Colonic mucosa (tissue), 4 donors: Measurements from ENCODE around the gene IRF1. TPM values are rescaled to one million over a fixed set of nuclear protein-coding genes. Genes with fewer than 3 reads are reported as not detected.

Source experiments
- DNase-seq: peaks from one replicate; pipeline ENCODE4 v3.0.0-alpha.2; 2020
- H3K27ac ChIP-seq: fragments of 200-600 bp; one replicate; pipeline ENCODE4 v1.8.0; 2021
- H3K27me3 ChIP-seq: fragments of 200-600 bp; one replicate; pipeline ENCODE4 v1.8.0; 2021
- H3K36me3 ChIP-seq: fragments of 200-600 bp; one replicate; pipeline ENCODE4 v1.8.0; 2021
- H3K4me1 ChIP-seq: fragments of 200-600 bp; one replicate; pipeline ENCODE4 v1.8.0; 2021; ENCODE audit warnings: mild to moderate bottlenecking
- H3K4me3 ChIP-seq: fragments of 200-600 bp; one replicate; pipeline ENCODE4 v1.8.0; 2021
- H3K9ac ChIP-seq, 2 donors: one replicate each; pipeline ENCODE4 v1.7.0; 2013; ENCODE audit warnings: control low read depth in 2 of 2, low read depth in 2 of 2, low read length in 2 of 2
- H3K9me3 ChIP-seq: fragments of 200-600 bp; one replicate; pipeline ENCODE4 v1.8.0; 2021
- intact Hi-C: fragments of 100-400 bp; cut with DNase I; formaldehyde crosslinking; loops from one replicate; pipeline ENCODE4 v1.14.1; 2022
- total RNA-seq, 2 donors: library from RNA; stranded (reverse); fragmentation: NEBNext Ultra II Directional in 1 of 2; extraction: Animal tissue kit (Norgen Biotek cat#: 25700) in 1 of 2; gene quantifications; one replicate each; pipeline ENCODE4 v1.2.1, GENCODE V29; 2021
- TF ChIP-seq, protein P1 (sequence below): fragments of 200-600 bp; IDR thresholded peaks from one replicate; pipeline ENCODE4 v1.8.0; 2022; ENCODE audit warnings: antibody characterized with exemption, mild to moderate bottlenecking
- donor health status: healthy.
- donor health status: DM: no; HTN: no; CAD: no.
- donor health status: DM: no; HTN: no; CAD: no.

The IRF1 gene
- total RNA-seq, 2 donors from 2014 or later = 59.7 to 87.8 TPM

DNA sequence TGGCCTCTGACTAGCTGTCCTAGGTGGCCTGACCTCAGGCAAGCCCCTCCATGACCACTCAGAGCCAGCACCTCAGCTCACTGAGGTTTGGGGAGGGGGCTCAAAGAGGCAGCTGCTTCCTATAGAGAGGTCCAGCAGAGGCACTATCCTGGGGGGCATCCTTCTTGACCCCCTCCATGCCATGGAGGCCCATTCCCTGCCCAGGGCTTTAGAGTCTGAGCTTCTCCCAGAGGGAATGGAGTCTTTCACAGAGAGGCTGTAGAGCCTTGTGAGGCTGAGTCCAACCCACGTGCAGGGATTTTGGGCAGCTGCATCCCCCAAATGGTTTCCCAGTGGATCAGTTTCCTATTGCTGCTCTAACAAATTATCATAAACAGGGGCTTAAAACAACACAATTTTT lies 16.9 kb downstream of the IRF1 start:
- Histone ChIP-seq H3K36me3 (no peaks in the 10 kb centered on the region), H3K9me3 (no peaks in the 10 kb centered on the region), H3K4me1 (peaks cover 33% of the 10 kb centered on the region), H3K27me3 (no peaks in the 10 kb centered on the region), H3K4me3 (no peak overlapping the region), H3K9ac (no peak overlapping the region), H3K27ac (peak overlapping the region; percentile 39)
- TF ChIP-seq, protein P1, sequence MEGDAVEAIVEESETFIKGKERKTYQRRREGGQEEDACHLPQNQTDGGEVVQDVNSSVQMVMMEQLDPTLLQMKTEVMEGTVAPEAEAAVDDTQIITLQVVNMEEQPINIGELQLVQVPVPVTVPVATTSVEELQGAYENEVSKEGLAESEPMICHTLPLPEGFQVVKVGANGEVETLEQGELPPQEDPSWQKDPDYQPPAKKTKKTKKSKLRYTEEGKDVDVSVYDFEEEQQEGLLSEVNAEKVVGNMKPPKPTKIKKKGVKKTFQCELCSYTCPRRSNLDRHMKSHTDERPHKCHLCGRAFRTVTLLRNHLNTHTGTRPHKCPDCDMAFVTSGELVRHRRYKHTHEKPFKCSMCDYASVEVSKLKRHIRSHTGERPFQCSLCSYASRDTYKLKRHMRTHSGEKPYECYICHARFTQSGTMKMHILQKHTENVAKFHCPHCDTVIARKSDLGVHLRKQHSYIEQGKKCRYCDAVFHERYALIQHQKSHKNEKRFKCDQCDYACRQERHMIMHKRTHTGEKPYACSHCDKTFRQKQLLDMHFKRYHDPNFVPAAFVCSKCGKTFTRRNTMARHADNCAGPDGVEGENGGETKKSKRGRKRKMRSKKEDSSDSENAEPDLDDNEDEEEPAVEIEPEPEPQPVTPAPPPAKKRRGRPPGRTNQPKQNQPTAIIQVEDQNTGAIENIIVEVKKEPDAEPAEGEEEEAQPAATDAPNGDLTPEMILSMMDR = no peak
- intact Hi-C loops = no loop called here
- no peak for DNase-seq

DNA sequence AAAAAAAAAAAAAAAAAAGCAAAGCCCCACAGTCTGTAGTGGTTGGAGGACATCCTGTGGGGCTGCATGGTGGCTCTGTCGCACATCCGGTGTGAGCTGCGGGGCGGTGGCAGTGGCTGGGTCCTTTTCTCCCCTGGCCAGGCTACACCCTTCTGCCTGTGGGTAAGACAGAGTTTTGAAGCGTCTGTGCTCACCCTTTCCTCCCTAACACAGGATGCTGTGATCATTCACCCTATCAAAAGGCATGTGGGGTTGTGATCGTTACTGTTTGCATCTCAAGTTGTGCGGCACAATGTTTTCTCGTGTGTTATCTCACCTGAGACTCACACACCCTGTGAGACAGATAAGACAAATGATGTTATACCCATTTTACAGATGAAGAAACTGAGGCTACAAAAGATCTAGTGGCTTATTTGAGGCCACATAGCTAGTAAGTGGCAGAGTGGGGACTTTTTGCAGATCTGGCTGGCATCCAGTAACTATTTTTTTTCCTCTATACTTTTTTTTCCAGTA lies 17.5 kb downstream of the IRF1 start:
- Histone ChIP-seq H3K4me1 (peaks cover 28% of the 10 kb centered on the region), H3K9ac (no peak overlapping the region), H3K27ac (peak overlapping the region; percentile 39), H3K27me3 (no peaks in the 10 kb centered on the region), H3K4me3 (no peak overlapping the region), H3K9me3 (no peaks in the 10 kb centered on the region), H3K36me3 (no peaks in the 10 kb centered on the region)
- TF ChIP-seq, protein P1 = no peak
- intact Hi-C loops = no loop called here
- DNase-seq = no peak

DNA sequence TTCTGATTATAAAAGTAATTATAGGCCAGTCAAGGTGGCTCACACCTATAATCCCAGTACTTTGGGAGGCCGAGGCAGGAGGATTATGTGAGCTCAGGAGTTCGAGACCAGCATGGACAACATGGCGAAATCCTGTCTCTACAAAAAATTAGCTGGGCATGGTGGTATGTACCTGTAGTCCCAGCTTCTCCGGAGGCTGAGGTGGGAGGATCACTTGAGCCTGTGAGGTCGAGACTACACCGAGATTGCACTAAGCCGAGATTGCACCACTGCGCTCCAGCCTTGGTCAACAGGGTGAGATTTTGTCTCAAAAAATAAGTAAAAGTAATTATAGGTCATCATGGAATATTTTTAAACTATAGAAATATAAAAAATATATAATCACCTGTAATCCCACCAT lies 18.1 kb downstream of the IRF1 start:
- peaks cover 21% of the 10 kb centered on the region for H3K4me1 ChIP-seq
- DNase-seq = no peak
- H3K4me3 ChIP-seq = no peak overlapping the region
- no peaks in the 10 kb centered on the region for H3K27me3 ChIP-seq
- H3K9ac ChIP-seq = no peak overlapping the region
- H3K27ac ChIP-seq = no peak overlapping the region
- H3K9me3 ChIP-seq = no peaks in the 10 kb centered on the region
- intact Hi-C loops = no loop called here
- no peaks in the 10 kb centered on the region for H3K36me3 ChIP-seq
- TF ChIP-seq, protein P1 = no peak

DNA sequence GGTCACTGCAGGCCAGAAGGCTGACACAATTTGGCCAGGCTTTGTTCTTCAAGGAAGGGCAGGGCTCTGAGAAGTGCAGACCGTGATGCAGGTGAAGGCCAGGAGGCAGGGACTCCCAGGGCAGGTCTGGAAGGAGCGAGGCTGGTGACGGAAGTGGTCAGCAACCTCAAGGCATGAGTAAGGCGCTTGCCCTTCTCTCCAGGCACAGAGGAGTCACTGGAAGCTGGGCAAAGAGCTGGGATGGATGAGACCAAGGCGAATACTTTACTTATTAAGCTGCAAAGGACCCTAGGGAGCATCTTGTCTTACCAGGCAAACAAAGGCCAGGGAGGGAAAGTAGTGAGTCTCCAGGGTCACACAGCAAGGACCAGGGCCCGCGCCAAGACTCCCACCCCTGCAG lies 18.6 kb downstream of the IRF1 start:
- TF ChIP-seq, protein P1 = no peak
- Histone ChIP-seq H3K9me3 (no peaks in the 10 kb centered on the region), H3K27ac (no peak overlapping the region), H3K4me3 (no peak overlapping the region), H3K4me1 (peaks cover 17% of the 10 kb centered on the region), H3K9ac (no peak overlapping the region), H3K27me3 (no peaks in the 10 kb centered on the region), H3K36me3 (no peaks in the 10 kb centered on the region)
- intact Hi-C loops = no loop called here
- DNase-seq = no peak

DNA sequence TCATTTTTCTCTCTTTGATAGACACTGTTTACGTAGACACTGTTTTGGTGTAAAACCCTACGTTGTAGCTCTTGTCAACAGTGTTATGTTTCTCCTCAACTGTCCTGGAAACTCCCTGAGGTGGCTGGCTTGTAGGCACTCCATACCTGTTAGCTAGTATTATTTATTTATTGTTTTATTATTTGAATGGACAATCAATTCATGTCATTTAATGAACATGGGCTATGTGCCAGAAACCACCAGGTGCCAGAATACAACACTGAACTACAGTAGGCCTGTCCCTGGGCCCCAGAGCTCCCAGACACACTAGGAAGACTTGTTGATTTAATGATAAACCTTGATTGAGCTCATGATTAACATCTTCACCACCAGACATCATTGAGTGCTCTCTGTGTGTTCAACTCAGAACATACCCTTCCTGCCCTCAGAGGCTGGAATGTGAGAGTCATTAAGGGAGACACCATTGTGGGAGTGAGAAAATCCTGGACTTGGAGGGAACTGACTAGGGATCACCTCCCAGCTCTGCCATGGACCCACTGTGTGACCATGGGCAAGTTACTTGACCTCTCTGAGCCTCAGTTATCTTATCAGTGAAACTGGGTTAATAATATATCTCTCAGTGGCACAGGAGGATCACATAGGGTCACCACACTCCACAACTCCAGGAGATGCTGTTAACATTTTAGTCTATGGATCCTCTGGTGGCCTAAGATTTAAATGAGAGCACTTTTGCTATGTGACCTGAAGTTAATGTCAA lies 19.2 kb downstream of the IRF1 start:
- TF ChIP-seq, protein P1 = no peak
- no peak overlapping the region for H3K27ac ChIP-seq
- no peak for DNase-seq

More for the DNA sequence above, 19.2 kb downstream of the IRF1 start:
- Histone ChIP-seq H3K9me3 (no peaks in the 10 kb centered on the region), H3K4me1 (peaks cover 17% of the 10 kb centered on the region), H3K9ac (no peak overlapping the region), H3K4me3 (no peak overlapping the region), H3K36me3 (no peaks in the 10 kb centered on the region), H3K27me3 (no peaks in the 10 kb centered on the region)
- intact Hi-C loops = no loop called here
